Fibroblast of skin of back (primary cell): ENCODE results near the gene IL1RAPL1.
A peak's percentile ranks its signal among the peaks of the same experiment; 100 is the strongest.
"Not testable (repeated sequence)": the region's sequence is repeated elsewhere in the genome, so short reads cannot be mapped to it uniquely, and the experiment has no call there.

Source experiments
- DNase-seq: peaks from one replicate; pipeline ENCODE4 v3.0.0-alpha.2; 2013

Gene IL1RAPL1

DNA sequence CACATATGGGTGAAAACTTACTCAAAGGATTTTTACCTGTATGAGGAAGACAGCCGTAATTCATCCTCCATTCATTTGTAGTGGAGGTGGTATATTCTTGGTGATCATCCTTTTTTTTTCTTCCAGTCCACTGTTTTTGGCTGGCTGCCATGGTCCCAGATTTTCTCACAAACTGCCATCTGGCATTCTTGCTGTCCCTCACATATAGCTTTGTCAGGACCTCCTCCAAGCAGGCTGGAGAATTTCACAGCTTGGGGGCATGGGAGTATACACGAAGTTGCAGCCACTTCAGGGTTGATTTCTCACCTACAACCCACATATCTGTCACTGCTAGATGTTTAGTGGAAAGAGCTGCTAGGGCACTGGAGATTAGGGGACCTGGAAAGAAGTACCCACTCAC is 401.0 kb downstream of the IL1RAPL1 start:
- DNase-seq: no peak

DNA sequence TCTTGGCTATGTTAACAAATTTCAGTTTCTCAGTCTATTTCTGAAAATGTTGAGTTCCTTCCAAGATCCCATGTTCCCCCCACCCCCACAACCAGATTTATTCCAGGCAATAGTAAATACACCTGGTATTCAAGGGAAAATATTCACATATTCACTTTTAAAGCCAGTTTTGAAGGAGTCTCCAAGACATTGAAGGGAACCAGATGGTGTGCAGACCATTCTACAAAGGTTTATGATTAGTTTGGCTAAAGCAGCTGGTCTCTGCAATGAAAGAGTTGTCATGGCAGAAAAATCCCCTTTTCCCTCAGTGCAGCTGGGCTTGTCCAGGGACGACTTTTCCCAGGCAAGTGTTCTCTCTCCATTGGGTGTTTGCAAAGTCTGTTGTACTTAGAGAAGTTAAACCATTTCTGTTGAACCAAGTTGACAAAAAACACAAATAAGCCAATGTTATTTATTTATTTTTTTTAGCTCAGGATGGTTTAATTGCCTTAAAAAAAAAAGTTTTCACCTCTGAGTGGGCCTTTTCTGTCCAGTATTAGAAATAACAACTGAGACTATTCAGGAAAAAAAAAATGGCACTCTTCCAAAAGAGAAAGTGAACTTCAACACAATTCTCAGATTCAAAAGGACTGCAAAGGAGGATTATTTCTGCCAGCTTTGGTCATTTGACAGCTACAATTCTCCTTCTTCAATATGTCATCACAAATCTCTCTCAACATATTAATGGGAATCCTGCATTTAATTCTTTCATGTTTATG is 410.6 kb downstream of the IL1RAPL1 start:
- no peak for DNase-seq

DNA sequence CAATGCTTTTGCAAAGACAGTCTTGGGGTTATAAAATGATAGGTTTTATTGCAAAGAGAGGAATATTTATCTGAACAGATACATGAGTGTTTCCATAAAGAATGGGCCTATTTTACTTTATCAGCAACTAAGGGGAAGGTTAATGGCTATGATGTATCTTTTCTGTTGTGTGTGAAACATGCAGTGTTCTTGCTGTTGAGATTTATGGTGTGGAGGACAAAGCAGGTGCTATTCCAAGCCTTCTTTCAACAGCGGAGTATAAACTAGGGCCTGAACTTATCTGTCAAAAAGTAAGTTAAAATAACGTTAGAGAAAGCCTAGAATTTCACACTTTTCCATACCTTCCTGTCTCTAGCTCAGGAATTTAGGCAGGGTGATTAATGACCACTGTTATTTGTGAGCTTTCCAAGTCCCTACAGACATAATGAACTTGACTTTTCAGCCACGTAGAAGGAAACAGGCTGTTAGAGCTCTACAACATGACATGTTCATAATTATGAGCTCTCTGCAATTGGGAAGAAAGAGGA is 411.4 kb downstream of the IL1RAPL1 start:
- DNase-seq: no peak

DNA sequence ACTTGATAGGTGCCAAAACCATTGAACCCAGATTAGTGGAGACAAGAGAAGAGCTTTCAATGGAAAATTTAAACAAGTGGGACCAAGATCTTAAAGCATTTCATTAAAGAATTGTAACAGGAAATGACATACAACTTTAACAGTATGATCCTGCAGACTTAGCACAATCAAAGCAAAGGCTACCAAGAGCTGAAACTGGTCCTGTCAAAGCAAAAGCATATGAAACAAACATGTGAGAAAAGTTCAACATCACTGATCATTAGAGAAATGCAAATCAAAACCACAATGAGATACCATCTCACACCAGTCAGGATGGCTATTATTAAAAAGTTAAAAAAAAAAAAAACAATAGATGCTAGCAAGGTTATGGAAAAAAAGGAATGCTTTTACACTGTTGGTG is 425.6 kb downstream of the IL1RAPL1 start:
- DNase-seq: no peak

DNA sequence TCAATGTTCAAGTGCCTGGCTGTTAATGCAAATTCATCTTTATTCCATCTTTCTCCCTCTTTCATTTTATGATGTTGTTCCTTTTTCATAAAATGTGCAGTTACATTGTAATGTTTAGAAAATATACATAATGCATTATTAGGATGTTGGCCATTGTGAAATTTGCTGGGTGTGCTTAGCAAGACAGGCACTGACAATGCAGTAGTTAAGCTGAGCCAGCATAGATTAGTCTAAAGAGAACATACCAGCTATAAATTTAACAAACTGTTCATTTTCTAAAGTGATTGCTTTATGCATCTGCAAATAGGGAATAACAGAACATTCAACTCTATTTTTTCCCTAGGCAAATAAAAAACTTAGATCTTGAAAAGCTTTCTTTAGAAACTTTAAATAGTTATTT is 436.0 kb downstream of the IL1RAPL1 start:
- no peak for DNase-seq

DNA sequence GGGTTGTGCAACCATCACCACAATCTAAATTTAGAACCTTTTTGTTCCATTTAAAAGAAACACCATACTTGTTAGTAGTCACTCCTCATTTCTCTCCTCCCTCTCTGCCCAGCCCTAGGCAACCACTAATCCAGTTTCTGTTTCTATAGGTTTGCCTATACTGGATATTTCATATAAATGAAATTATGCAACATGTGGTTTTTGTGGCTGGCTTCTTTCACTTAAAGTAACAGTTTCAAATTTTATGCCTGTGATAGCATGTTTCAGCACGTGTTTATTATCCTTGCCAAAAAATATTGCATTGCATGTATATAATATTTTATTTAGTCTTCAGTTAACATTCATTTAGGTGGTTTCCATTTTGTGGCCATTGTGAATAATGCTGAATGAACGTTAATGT is 437.6 kb downstream of the IL1RAPL1 start:
- peak; percentile 6 for DNase-seq

DNA sequence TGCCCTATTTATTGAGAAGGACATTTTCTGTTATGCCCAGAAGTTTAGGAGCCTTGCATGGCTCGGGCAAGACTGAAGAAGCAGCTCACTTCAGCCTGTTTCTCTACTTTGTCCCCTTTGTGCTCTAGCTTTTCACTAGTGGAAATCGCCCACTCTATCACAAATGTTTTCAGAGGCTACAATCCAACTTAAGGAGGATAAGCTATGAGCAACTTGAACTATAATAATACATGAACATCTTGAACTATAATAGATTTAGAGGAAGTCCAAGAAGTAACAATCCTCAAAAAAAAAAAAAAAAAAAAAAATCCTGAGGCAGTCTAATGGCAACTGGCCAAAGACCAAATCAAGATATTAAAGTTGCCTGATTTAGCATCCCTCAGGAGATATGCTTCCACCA is 452.3 kb downstream of the IL1RAPL1 start:
- DNase-seq: no peak

DNA sequence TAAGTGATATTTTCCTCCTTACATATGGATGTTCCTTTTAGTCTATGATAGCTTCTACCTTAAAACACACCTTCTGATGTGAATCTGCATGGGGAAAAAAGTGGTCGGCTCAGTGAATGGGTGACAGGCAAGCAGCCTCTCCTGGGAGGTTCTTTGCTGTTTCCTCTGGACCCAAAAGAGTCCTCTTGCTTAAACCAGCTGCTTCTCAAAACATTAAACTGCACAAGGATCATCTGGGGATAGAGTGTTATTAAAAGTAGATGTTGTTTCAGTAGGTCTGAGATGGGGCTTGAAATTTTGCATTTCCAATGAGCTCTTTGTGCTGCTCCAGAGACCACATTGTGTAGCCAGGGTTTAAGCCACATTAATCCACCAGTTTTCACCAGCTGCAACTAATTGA is 452.9 kb downstream of the IL1RAPL1 start:
- no peak for DNase-seq

DNA sequence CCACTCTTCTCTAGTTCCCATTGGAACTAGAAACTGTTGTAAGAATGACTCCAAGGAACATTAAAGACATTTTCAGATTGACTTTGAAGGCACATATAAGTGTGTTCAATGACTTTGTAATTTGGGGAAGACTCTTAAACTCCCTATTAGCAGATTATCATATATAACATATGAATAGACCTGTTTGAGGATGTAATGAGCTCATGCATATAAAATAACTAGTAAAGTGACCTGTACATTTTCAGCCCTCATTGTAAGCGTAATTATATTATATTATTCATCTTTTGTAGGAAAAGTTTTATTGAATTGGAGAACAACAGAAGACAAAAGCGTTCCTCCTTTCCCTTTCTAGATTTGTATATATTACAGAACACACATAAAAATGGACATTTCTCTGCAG is 455.1 kb downstream of the IL1RAPL1 start:
- DNase-seq: no peak

DNA sequence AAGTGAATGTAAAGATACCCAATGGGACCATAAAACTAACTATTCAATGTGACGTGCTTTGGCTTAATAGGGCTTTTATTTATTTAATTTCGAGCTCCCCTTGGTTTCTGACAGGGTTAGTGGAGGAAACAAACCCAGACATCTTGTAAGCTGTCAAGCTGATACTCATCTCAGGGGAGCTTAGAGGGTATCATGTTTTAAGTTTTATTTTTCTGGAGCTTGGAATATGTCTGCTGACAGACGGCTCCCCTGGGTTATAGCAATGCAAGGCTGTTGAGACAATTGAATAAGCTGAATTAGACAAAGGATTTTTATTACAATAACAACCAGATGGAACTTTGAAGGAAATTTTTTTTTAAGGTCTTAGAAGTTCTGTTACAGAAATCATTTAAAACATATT is 456.5 kb downstream of the IL1RAPL1 start:
- no peak for DNase-seq

DNA sequence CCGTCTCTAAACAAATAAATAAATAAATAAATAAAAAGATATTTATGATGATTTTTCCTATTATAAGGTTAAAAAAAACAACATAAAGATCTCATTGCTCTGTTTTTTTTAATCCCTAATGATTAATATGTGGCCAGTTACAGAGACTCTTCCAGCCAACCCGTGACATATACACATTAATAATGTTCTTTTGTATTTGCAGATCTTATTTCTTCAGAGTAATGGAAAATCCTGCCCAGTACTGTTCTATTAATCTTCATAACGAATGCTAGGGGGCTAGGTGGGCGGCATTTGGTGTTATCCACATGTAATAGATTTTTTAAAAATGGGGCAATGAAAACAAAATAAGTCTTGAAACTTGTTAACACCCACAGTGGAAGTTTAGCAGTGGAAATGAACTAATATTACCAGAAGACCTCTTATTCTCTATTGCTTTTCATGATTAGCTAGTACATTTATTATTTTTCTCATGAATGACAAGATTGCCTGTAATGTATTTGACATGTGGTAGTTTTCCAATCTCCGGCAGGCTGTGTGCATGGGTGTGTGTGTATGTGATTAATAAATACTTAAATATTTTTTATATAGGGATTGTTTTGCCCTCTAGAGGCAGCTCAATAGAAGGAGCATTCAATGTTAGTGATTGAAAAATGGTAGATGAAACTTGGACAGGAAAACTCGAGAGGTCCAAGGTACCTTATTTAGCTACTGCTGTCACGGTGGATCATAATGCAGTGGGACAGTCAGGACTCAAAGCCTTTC is 457.4 kb downstream of the IL1RAPL1 start:
- peak; percentile 2 for DNase-seq

DNA sequence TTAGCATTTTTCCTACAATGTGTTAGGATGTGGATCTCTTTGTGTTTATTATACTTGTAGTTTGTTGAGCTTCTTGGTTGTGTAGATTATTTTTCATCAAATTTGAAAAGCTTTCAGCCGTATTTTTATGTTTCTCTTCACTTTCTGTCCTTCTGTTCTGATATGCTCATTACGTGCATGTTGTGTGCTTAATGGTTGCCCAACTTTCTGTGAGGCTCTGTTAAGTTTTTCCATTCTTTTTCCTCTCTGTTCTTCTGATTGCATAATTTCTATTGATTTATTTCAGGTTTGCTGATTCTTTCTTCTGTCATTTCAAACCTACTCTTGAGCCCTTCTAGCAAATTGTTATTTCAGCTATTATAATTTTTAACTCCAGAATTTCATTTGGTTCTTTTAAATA is 478.2 kb downstream of the IL1RAPL1 start:
- no peak for DNase-seq

DNA sequence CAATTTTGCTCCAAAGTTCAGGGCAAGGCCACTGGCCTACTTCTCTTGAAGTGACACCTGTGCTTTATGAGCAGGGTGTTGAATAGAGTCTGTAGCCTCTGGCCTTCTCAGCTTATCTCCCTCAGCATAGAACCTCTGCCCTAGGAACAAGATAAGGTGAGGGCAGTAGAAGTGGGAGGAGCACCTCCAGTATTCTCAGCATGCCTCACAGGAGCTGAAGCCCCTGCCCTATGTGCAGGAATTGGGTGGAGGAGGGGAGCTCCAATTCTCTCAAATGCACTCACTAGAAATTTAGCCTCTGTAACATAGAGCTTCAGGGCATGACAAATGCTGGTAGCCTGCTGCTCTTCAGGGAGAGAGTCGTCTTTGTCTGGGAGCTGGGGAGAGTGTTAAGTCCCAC is 479.3 kb downstream of the IL1RAPL1 start:
- DNase-seq: no peak

DNA sequence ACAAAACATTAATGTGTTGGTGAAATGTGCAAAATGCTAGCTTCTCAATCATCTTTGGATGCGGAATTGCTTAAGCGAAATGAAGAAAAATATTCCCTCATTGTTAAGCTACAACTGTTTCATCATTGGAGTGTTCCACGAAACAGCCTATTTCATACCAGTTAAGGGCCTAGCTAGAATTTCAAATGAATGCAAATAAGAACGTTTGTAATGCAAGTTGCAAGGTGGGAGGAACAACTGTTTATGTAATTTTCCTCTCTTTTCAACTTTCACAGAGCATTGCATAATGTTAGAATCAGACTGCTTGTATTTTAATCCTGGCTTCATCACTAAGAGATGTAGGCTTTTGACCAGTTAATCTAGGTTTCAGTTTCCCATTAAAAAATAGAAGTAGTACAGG is 480.1 kb downstream of the IL1RAPL1 start:
- no peak for DNase-seq

DNA sequence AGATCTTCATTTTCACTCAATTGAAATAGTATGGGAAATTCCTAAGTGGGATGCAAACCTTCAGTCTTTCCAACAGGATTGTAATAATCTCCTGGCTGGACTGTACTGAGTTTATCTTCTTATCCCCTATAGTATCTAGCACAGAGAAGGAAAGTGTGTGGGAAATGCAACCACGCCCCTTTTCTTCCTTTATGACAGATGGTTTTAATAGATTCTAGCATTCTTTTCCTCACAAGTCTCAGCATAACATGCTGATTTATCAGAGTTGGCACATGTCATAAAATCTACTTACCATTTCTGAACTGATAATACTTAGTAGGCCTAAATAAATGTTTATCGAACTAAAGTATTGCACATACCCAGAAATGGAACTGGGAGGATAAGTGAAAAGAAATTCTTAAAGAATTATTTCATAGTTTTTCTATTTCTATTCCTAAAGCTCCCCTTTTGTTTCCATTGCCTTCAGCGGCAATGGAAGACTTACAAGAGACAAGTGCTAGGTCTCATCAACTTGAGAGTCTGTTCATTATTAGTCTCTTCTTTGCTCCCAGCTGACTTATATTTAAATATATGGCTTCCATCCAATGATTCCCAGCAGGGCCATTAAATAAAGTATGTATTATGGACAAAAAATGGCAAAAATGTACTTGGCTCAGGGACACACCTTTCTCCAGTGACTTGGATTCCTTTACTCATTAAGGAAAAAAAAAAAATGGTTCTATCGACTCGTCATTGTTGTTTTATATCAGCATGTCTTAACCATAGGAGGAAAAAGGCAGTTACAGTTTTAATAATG is 484.5 kb downstream of the IL1RAPL1 start:
- DNase-seq: peak; percentile 77

DNA sequence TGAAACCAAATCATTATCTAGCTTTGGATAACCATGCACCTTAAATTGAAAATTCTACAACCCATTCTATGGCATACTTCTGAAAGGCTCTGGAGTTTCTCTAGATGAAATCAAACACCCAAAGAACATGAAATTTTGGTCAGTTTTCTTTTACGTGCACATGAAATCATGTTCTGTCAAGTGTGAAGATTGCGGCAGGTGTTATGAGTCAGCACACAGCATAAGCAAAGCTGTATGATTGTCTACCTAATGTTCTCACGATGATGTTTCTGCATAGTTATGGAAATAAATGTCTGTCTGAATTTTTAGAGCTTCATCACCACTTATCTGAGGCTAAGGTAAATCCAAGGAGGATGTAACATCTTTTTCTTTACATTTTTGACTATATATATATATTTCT is 495.3 kb downstream of the IL1RAPL1 start:
- DNase-seq: no peak

DNA sequence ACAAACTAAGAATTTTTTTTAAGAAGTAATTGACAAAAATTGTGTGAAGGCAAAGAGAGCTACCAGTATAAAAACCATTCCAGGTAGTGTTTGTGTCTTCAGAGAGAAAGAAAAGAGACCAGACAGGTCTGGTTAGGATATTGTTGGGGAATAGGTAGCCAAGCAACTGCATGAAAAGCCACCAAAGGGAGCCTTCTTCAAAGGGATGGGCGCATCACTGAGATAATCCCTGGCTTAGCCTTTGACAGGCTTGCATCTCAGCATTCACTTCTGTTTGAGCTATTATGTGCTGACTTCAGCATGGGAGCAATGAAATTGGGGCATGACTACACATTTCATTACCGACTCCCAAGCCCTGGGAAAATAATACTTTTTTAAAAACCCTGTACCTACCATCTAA is 496.6 kb downstream of the IL1RAPL1 start:
- DNase-seq: no peak

DNA sequence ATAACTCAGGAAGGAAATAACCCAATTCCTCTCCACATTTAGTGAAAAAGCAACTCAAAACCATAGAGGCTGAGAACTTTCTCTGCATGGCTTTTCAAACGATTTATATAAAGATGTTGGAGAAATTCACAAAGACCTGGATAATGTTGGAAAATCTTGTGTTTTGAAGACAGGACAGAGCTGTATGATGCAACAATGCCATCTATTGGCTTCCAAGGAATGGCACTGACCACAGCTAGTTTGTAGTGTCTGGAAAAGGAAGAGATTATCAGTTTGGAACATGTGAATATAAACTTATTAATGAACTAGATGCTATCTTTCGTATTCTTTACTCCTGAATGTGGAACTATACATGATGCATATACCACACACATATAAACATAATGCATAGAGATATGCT is 503.6 kb downstream of the IL1RAPL1 start:
- DNase-seq: peak; percentile 23

DNA sequence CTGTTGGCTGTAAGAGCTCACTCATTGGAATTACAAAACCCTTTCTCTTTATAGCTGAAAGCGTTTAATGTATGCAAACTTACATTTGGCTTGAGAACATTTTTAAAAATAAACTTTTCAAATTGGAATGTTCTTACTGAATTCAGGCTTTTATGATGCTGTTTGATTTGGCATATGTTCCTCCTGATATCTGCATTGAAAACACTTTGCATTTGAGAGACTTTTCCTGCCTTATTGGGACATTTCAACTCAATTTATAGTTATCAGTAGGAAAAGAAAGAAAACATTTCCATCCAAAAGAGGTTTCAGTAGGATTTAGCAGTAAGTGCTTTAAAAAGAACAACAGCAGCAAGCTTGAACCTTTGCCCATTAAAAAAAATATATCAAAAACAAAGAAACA is 520.0 kb downstream of the IL1RAPL1 start:
- no peak for DNase-seq

DNA sequence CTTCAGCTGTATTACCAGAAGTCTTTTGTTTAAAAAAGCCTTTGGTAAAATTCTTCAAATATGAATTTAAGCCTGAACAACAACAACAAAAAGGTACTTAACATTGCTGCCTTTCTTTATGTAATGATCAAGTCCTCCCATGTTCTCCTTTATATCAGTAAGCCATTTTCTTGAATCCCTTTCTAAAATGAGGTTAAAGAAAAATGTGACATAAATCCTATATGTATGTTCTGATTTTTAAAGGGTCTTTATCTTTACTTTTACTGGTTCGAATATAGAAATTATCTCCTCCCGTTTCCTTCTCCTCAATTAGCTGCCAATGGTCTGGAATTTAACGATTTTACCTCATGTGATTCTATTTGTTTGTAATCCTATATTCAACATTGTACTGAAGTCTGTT is 522.8 kb downstream of the IL1RAPL1 start:
- DNase-seq: no peak

DNA sequence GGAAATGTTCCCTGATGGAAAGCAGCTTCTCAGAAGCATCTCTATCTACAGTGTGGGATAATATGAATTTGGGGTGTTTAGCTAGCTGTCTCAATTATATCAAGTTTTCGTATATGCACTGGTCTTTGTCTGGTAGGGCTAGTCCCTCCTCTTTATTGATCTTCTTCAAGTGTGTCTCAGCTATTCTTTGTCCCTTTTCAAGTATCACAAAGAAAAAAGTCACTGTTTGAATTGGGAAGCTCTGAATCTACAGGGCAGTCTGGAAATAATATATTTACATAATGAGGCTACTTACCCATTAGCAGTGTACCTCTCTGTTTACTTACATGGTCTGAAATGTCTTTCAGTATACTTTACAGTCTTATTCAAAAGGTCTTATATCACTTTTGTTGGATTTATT is 526.0 kb downstream of the IL1RAPL1 start:
- no peak for DNase-seq

DNA sequence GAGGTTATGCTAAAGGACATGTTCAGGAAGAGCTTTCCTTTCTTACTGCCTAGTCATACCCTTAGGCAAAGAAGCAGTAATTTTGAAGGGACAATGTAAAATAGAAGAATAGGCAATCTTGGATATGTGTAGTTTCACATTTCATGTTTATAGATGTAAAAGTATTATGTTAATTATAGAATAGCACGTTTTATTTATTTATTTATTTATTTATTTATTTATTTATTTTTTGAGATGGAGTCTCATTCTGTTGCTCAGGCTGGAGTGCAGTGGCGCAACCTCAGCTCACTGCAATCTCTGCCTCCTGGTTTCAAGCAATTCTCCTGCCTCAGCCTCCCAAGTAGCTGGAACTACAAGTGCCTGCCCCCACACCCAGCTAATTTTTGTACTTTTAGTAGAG is 535.6 kb downstream of the IL1RAPL1 start:
- not testable (repeated sequence) for DNase-seq

DNA sequence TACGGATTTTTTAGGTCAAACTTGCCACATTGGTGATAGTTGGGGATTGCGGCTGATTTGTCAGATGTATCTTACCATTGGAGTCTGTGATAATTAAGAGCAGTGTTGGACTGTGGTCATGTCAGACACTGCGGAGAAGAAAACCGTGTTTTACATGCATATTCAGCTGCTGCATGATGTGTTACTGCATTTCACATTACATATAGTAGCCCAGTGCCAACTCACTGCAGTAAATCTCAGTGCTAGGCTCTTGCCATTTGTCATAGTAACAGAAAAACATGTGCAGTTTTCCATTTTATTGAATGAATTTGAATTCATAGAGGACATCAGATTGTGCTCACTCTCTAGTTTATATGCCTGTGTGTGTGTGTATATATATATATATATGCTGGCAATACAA is 543.7 kb downstream of the IL1RAPL1 start:
- no peak for DNase-seq
